Astrocyte of the spinal cord (primary cell): ENCODE results near the gene GANC.

ENCODE experiments used
- DNase-seq: peaks from one replicate; pipeline ENCODE4 v3.0.0; 2011; ENCODE audit warnings: low read depth, low spot score
- H3K4me3 ChIP-seq: 2 replicates; pipeline ENCODE4 v1.5.1; 2011; ENCODE audit warnings: low read depth, mild to moderate bottlenecking, low read length, moderate library complexity
- in situ Hi-C: cut with HindIII; loops from 2 replicates; pipeline ENCODE4 v1.10.0; 2017; ENCODE audit warnings: low sequenced_read_pairs
- TF ChIP-seq, protein P1 (sequence below): IDR thresholded peaks from 2 replicates; pipeline ENCODE4 v1.5.1; 2012; ENCODE audit warnings: low read depth, mild to moderate bottlenecking, low read length, inconsistent platforms

Gene GANC

DNA sequence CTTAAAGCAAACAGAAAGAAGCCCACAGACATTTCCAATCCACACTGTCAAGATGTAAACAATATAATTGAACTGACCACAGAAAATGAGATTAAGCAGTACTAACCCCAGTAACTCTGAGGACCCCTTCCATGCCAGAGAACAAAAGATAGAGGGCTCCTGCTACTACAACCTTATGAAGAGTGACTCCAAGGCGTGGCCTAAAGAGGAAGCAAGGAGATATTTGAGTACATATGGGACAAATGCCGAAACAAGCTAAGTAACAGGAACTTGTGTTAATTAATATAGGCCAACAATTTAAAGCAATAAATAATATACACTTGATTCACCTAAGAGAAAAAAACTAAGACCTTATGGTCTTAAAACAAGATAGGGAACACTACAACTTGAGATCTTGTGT lies 39.9 kb upstream of the GANC start:
- DNase-seq, result no peak
- TF ChIP-seq, protein P1, sequence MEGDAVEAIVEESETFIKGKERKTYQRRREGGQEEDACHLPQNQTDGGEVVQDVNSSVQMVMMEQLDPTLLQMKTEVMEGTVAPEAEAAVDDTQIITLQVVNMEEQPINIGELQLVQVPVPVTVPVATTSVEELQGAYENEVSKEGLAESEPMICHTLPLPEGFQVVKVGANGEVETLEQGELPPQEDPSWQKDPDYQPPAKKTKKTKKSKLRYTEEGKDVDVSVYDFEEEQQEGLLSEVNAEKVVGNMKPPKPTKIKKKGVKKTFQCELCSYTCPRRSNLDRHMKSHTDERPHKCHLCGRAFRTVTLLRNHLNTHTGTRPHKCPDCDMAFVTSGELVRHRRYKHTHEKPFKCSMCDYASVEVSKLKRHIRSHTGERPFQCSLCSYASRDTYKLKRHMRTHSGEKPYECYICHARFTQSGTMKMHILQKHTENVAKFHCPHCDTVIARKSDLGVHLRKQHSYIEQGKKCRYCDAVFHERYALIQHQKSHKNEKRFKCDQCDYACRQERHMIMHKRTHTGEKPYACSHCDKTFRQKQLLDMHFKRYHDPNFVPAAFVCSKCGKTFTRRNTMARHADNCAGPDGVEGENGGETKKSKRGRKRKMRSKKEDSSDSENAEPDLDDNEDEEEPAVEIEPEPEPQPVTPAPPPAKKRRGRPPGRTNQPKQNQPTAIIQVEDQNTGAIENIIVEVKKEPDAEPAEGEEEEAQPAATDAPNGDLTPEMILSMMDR, result no peak
- in situ Hi-C loops, result no loop called here

DNA sequence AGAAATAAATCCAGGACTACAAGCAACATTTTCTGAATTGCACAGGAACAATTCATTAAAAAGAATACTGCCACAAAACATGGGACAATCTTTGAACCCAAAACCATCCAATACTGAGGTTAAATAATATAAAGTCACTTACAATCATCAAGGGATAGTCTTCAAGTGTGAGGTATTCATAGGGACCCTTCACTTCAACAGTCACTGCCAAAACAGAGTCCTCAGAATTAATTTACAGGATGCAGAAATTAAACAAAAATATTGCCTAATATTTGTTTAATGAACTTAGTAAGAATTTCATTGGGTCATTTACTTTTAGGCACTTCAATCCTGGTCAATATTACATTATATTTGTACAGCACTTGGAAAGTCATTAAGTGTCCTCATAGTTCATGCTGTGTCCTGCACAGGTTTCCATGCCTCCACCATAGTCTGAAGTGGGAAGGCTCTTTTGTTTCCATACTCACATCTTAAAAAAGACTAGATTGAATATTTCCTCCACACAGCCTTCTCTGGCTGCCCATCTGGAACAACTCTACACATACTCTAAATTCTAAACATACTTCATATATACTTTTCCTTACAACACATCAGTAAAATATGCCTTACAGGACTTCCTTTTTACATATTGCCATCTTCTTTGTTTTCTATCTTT lies 33.3 kb upstream of the GANC start:
- no peak for DNase-seq
- no peak overlapping the region for H3K4me3 ChIP-seq
- TF ChIP-seq, protein P1, result no peak
- in situ Hi-C loops, result no loop called here

More for the DNA sequence above, 39.9 kb upstream of the GANC start:
- no peak overlapping the region for H3K4me3 ChIP-seq

DNA sequence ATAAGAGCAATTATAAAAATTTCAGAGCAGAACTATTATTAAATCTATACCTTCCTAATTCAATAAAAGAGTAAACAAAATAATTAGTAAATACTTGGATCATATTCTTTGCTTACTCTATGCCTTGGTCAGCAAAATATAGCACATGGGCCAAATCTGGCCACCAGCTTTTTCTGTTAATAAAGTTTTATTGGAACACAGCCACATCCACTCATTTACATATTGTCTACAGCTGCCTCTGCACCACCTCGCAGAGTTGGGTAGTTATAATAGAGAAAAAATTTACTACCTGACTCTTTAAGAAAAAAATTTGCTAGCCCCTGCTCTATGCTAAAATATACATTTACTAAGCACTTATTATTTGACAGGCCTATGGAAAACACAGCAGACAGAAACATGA lies 32.2 kb upstream of the GANC start:
- TF ChIP-seq, protein P1, result no peak
- no peak for DNase-seq
- in situ Hi-C loops, result no loop called here
- no peak overlapping the region for H3K4me3 ChIP-seq

DNA sequence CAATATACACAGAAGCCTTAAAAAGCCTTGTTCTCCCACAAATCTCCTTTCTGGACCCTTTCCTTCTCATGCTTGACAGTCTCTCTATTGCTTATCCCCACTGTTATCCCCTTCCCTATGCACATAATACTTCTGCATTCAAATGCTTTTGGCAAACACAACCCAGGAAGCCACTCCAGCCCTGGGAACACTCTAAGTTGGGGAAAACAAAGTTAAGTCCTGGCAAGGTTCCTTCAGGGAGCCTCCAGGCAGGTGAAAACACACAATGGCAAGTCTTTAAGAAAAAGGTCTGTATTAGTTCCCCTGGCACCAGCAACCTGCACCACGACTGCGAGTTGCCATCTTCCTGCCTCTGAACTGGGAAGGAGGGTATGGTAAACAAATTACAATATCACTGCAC lies 19.7 kb upstream of the GANC start:
- in situ Hi-C loops, result no loop called here
- TF ChIP-seq, protein P1, result no peak
- H3K4me3 ChIP-seq, result no peak overlapping the region
- DNase-seq, result no peak

DNA sequence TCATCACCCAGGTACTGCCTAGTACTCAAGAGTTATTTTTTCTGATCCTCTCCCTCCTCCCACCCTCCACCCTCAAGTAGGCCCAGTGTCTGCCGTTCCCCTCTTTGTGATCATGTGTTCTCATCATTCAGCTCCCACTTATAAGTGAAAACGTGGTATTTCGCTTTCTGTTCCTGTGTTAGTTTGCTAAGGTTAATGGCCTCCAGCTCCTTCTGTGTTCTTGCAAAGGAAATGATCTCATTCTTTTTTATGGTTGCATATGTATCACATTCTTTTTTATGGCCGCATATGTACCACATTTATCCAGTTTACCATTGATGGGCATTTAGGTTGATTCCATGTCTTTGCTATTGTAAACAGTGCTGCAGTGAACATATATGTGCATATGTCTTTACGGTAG lies 8.2 kb upstream of the GANC start:
- in situ Hi-C loops, result no loop called here
- no peak for DNase-seq
- TF ChIP-seq, protein P1, result no peak
- no peak overlapping the region for H3K4me3 ChIP-seq

DNA sequence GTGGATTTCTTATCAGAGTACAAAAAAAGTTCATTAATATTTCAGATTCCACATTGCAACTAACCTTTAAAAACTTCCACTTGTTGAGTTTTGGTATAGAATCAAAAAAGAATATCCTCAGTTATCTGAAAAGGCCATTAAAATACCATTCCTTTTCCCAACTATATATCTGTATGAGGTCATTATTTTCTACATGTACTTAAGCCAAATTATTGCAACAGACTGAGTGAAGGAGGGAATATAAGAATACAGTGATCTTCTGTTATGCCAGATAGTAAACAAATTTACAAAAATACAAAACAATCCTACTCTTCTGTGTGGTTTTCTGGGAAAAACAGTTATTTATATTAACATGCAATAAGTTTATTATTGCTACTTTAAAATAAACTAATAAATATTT lies 5.7 kb upstream of the GANC start:
- no peak overlapping the region for H3K4me3 ChIP-seq
- in situ Hi-C loops, result no loop called here
- no peak for DNase-seq
- TF ChIP-seq, protein P1, result no peak
